ENCODE results near the gene RPL32. TPM values are rescaled to one million over a fixed set of nuclear protein-coding genes. Genes with fewer than 3 reads are reported as not detected.
"Not testable (repeated sequence)": the region's sequence is repeated elsewhere in the genome, so short reads cannot be mapped to it uniquely, and the experiment has no call there.

The RPL32 gene
- polyA plus RNA-seq, 1 donor from 2014 or later = 1,160 TPM

- Histone ChIP-seq H3K9ac (ENCODE audit: low read length) (no peak overlapping the region), H3K4me3 (ENCODE audit: low read length) (no peak overlapping the region), H3K4me2 (ENCODE audit: low read length) (no peak overlapping the region), H3K27ac (ENCODE audit: low read length) (no peak overlapping the region), H4K20me1 (ENCODE audit: insufficient read depth) (no peaks in the 10 kb centered on the region), H3K36me3 (ENCODE audit: insufficient read depth, low read length) (no peaks in the 10 kb centered on the region), H3K9me2 (ENCODE audit: insufficient read depth, low read length) (no peaks in the 10 kb centered on the region), H3K9me3 (ENCODE audit: low read length) (no peaks in the 10 kb centered on the region), H2AFZ (ENCODE audit: low read depth, low read length) (no peak overlapping the region), H3K79me2 (replicated peaks; ENCODE audit: insufficient read depth, low read length) (no peaks in the 10 kb centered on the region), H3F3A (ENCODE audit: insufficient read depth, low read length, poor library complexity, severe bottlenecking) (no peaks in the 10 kb centered on the region), H3K27me3 (ENCODE audit: insufficient read depth, low read depth, low read length) (no peaks in the 10 kb centered on the region)
- TF ChIP-seq EZH2 (IDR thresholded peaks at IDR 0.05; ENCODE audit: borderline replicate concordance, insufficient read depth, low read length, poor library complexity, severe bottlenecking) (no peak), MXI1 (conservative IDR thresholded peaks at IDR 0.05; ENCODE audit: poor library complexity, severe bottlenecking) (no peak)
Measured at GRCh38 chr3:12884186-12884680, 42.9 kb upstream of the RPL32 start.

GRCh38 chr3:12882336-12883310 lies 41.3 kb upstream of the RPL32 start:
- H3F3A ChIP-seq (ENCODE audit: insufficient read depth, low read length, poor library complexity, severe bottlenecking) = no peaks in the 10 kb centered on the region
- no peaks in the 10 kb centered on the region for H3K36me3 ChIP-seq (ENCODE audit: insufficient read depth, low read length)
- H3K4me3 ChIP-seq (ENCODE audit: low read length) = no peak overlapping the region
- H3K9me2 ChIP-seq (ENCODE audit: insufficient read depth, low read length) = no peaks in the 10 kb centered on the region
- H3K9me3 ChIP-seq (ENCODE audit: low read length) = no peaks in the 10 kb centered on the region
- no peak overlapping the region for H3K4me2 ChIP-seq (ENCODE audit: low read length)
- TF ChIP-seq CTCF (IDR thresholded peaks at IDR 0.05; ENCODE audit: poor library complexity, severe bottlenecking) (no peak), RAD21 (conservative IDR thresholded peaks at IDR 0.05) (no peak), REST (IDR thresholded peaks at IDR 0.05; ENCODE audit: borderline replicate concordance) (no peak), TAF1 (IDR thresholded peaks at IDR 0.05; ENCODE audit: low read depth) (no peak), MXI1 (conservative IDR thresholded peaks at IDR 0.05; ENCODE audit: poor library complexity, severe bottlenecking) (no peak), SMC3 (conservative IDR thresholded peaks at IDR 0.05; ENCODE audit: poor library complexity) (no peak), POLR2AphosphoS5 (IDR thresholded peaks at IDR 0.05) (no peak), EP300 (conservative IDR thresholded peaks at IDR 0.05; ENCODE audit: poor library complexity, severe bottlenecking) (no peak), EZH2 (IDR thresholded peaks at IDR 0.05; ENCODE audit: borderline replicate concordance, insufficient read depth, low read length, poor library complexity, severe bottlenecking) (no peak)
- H3K27ac ChIP-seq (ENCODE audit: low read length) = no peak overlapping the region
- no peaks in the 10 kb centered on the region for H3K79me2 ChIP-seq (replicated peaks; ENCODE audit: insufficient read depth, low read length)
- no peak overlapping the region for H3K9ac ChIP-seq (ENCODE audit: low read length)
- H3K27me3 ChIP-seq (ENCODE audit: insufficient read depth, low read depth, low read length) = no peaks in the 10 kb centered on the region
- H4K20me1 ChIP-seq (ENCODE audit: insufficient read depth) = no peaks in the 10 kb centered on the region
- H2AFZ ChIP-seq (ENCODE audit: low read depth, low read length) = no peak overlapping the region

GRCh38 chr3:12881858-12882257 lies 40.5 kb upstream of the RPL32 start:
- not testable (repeated sequence) for H3K9me2 ChIP-seq (ENCODE audit: insufficient read depth, low read length); H3K9ac ChIP-seq (ENCODE audit: low read length); H3K9me3 ChIP-seq (ENCODE audit: low read length); H3K4me2 ChIP-seq (ENCODE audit: low read length); H4K20me1 ChIP-seq (ENCODE audit: insufficient read depth); H3K27me3 ChIP-seq (ENCODE audit: insufficient read depth, low read depth, low read length); H3K4me3 ChIP-seq (ENCODE audit: low read length); H3K27ac ChIP-seq (ENCODE audit: low read length); H3F3A ChIP-seq (ENCODE audit: insufficient read depth, low read length, poor library complexity, severe bottlenecking); H3K79me2 ChIP-seq (replicated peaks; ENCODE audit: insufficient read depth, low read length); H2AFZ ChIP-seq (ENCODE audit: low read depth, low read length); H3K36me3 ChIP-seq (ENCODE audit: insufficient read depth, low read length)
